K562 (cell line): ENCODE measurements around the gene DAG1. TPM values are rescaled to one million over a fixed set of nuclear protein-coding genes. Genes with fewer than 3 reads are reported as not detected.
A peak's percentile ranks its signal among the peaks of the same experiment; 100 is the strongest.

Source experiments
- ATAC-seq: fragments of 200-7000 bp; cut with Tn5 transposase; 3 replicates; pipeline ENCODE4 v1.9.1; 2020; ENCODE audit warnings: moderate library complexity
- BruUV-seq: library from RNA; stranded (reverse); fragments of 400-500 nt; replicated peaks from 2 replicates; lab custom pipeline; 2021; lab: Mats Ljungman, UMichigan
- CTCF ChIA-PET: fragments of 300-600 bp; formaldehyde crosslinking; extraction: SDS; loops from one replicate; lab custom pipeline; 2021; ENCODE audit warnings: low intra/inter-chr PET ratio; lab: Yijun Ruan, JAX
- POLR2A ChIA-PET: fragments of 300-600, 350-650 bp; sonication (Branson Sonifier 250); formaldehyde crosslinking; extraction: SDS; loops from one replicate; lab custom pipeline; 2021; ENCODE audit warnings: antibody characterized with exemption, inconsistent platforms; lab: Yijun Ruan, JAX
- DNase-seq, 4 experiments: peaks; one replicate each; pipeline versions ENCODE4 v3.0.0 to v3.0.0-alpha.2; 2011 to 2018; ENCODE audit warnings: low spot score in 3 of 4, mixed read lengths in 3 of 4; ENCODE audit errors: extremely low read depth in 1 of 4
- FAIRE-seq: peaks from 2 replicates; lab custom pipeline; 2011; peaks lifted over from hg19 to GRCh38; lab: Jason Lieb, UNC
- H2AFZ ChIP-seq: 2 replicates; pipeline ENCODE4 v1.6.0; 2011; ENCODE audit warnings: low read depth, low read length, control low read depth, inconsistent platforms
- H3K27ac ChIP-seq: fragments of 200-600 bp; 3 replicates; pipeline ENCODE4 v1.8.0; 2011; ENCODE audit warnings: low read depth, mild to moderate bottlenecking, control low read depth, inconsistent platforms, low read length, moderate library complexity, mixed read lengths; ENCODE audit errors: extremely low read depth
- H3K27me3 ChIP-seq, 2 experiments: fragments of 300-600 bp in 1 of 2; 2 replicates in 1 of 2; 3 replicates in 1 of 2; pipeline versions ENCODE4 v1.6.0 to v1.8.0; 2011; ENCODE audit warnings: inconsistent platforms in 2 of 2, low read length in 2 of 2, mild to moderate bottlenecking in 1 of 2, mixed read lengths in 1 of 2, moderate library complexity in 1 of 2; ENCODE audit not compliant: control insufficient read depth in 2 of 2, insufficient read depth in 2 of 2
- H3K36me3 ChIP-seq: fragments of 300-600 bp; 3 replicates; pipeline ENCODE4 v1.8.0; 2011; ENCODE audit warnings: mild to moderate bottlenecking, low read length, inconsistent platforms; ENCODE audit not compliant: control insufficient read depth, insufficient read depth
- H3K4me1 ChIP-seq, 2 experiments: fragments of 200-600 bp in 1 of 2; replicated peaks in 1 of 2; 2 replicates in 1 of 2; 3 replicates in 1 of 2; pipeline versions ENCODE4 v1.5.1 to v1.8.0; 2011; ENCODE audit warnings: inconsistent platforms in 2 of 2, low read length in 2 of 2, mild to moderate bottlenecking in 1 of 2, mixed read lengths in 1 of 2, moderate library complexity in 1 of 2; ENCODE audit not compliant: control insufficient read depth in 2 of 2, insufficient read depth in 2 of 2
- H3K4me2 ChIP-seq: 2 replicates; pipeline ENCODE4 v1.6.1; 2011; ENCODE audit warnings: low read length, control low read depth, inconsistent platforms, mixed read lengths; ENCODE audit not compliant: insufficient read depth
- H3K4me3 ChIP-seq: fragments of 200-600 bp; sonication (generic), shearing (Covaris generic); 2 replicates; pipeline ENCODE4 v1.5.1; 2016; ENCODE audit warnings: control low read depth, inconsistent platforms
- H3K79me2 ChIP-seq: fragments of 200-600 bp; 3 replicates; pipeline ENCODE4 v1.8.0; 2011; ENCODE audit warnings: low read length, inconsistent platforms; ENCODE audit not compliant: control insufficient read depth, insufficient read depth
- H3K9ac ChIP-seq, 2 experiments: 2 replicates each; pipeline versions ENCODE4 v1.6.0 to v1.6.1; 2011; ENCODE audit warnings: low read depth in 2 of 2, low read length in 2 of 2, control low read depth in 1 of 2, inconsistent platforms in 1 of 2, mild to moderate bottlenecking in 1 of 2, mixed read lengths in 1 of 2; ENCODE audit not compliant: insufficient read depth in 1 of 2
- H3K9me1 ChIP-seq: one replicate; pipeline ENCODE4 v1.6.0; 2011; ENCODE audit warnings: inconsistent platforms, mild to moderate bottlenecking, low read length, moderate library complexity; ENCODE audit not compliant: control insufficient read depth, insufficient read depth
- H3K9me3 ChIP-seq: replicated peaks from 2 replicates; pipeline ENCODE4 v1.5.1; 2011; ENCODE audit warnings: low read depth, low read length, inconsistent platforms; ENCODE audit not compliant: control insufficient read depth, insufficient read depth
- H4K20me1 ChIP-seq: replicated peaks from 2 replicates; pipeline ENCODE4 v1.6.1; 2011; ENCODE audit warnings: low read length, inconsistent platforms, mixed read lengths; ENCODE audit not compliant: control insufficient read depth, insufficient read depth
- CUX1 ChIP-seq: fragments of 200-800 bp; sonication (Bioruptor generic); IDR thresholded peaks from 2 replicates; pipeline ENCODE4 v1.6.1; 2016; ENCODE audit warnings: missing genetic modification characterization, missing compliant biosample characterization
- EZH2 ChIP-seq: IDR thresholded peaks from 2 replicates; pipeline ENCODE4 v1.6.1; 2012; ENCODE audit warnings: low read depth, mild to moderate bottlenecking, inconsistent platforms, low read length, borderline replicate concordance
- MTA2 ChIP-seq: fragments of 450-650 bp; IDR thresholded peaks from 2 replicates; pipeline ENCODE4 v1.6.1; 2016; ENCODE audit warnings: low read depth
- SETDB1 ChIP-seq: IDR thresholded peaks from one replicate; pipeline ENCODE4 v1.6.1; 2012; ENCODE audit warnings: low read length, control low read depth, inconsistent platforms
- SREBF1 ChIP-seq: fragments of 150-350 bp; IDR thresholded peaks from 2 replicates; pipeline ENCODE4 v1.6.1; 2014; ENCODE audit warnings: antibody characterized with exemption, low read depth, low read length, borderline replicate concordance
- SRSF9 ChIP-seq: fragments of 200-400 bp; formaldehyde crosslinking; IDR thresholded peaks from 2 replicates; pipeline ENCODE4 v1.6.1; 2017; ENCODE audit warnings: low read depth, low read length, borderline replicate concordance
- TFAP4 ChIP-seq: sonication (generic); formaldehyde crosslinking; IDR thresholded peaks from 2 replicates; pipeline ENCODE4 v1.8.0; 2022; ENCODE audit warnings: missing genetic modification reagents, mild to moderate bottlenecking, moderate library complexity, borderline replicate concordance
- ZBTB5 ChIP-seq: fragments of 450-650 bp; IDR thresholded peaks from 2 replicates; pipeline ENCODE4 v1.6.1; 2017; ENCODE audit warnings: antibody characterized with exemption
- ZKSCAN3 ChIP-seq: fragments of 250-450 bp; sonication (Bioruptor Pico); IDR thresholded peaks from 2 replicates; pipeline ENCODE4 v1.4.0; 2020
- ZNF121 ChIP-seq: sonication (generic); formaldehyde crosslinking; conservative IDR thresholded peaks from 2 replicates; pipeline ENCODE4 v1.8.0; 2022; ENCODE audit warnings: missing genetic modification reagents
- ZNF253 ChIP-seq: fragments of 250-450 bp; sonication (Bioruptor Pico); conservative IDR thresholded peaks from 2 replicates; pipeline ENCODE4 v1.6.1; 2021; ENCODE audit warnings: mild to moderate bottlenecking
- ZNF699 ChIP-seq: fragments of 250-450 bp; sonication (Bioruptor Pico); IDR thresholded peaks from 2 replicates; pipeline ENCODE4 v1.8.0; 2021; ENCODE audit warnings: mild to moderate bottlenecking, moderate library complexity; ENCODE audit not compliant: insufficient replicate concordance
- ZNF717 ChIP-seq: fragments of 250-450 bp; sonication (Bioruptor Pico); IDR thresholded peaks from 2 replicates; pipeline ENCODE4 v1.5.0; 2021
- in situ Hi-C: fragments of 300-500 bp; cut with MboI; formaldehyde crosslinking; loops from 4 replicates; pipeline ENCODE4 v1.15.0; 2018; ENCODE audit warnings: inconsistent platforms, mixed read lengths
- intact Hi-C: fragments of 100-400 bp; cut with micrococcal nuclease; formaldehyde crosslinking; loops from 2 replicates; pipeline ENCODE4 v1.14.2; 2022
- polyA plus RNA-seq, 8 experiments: library from polyadenylated mRNA; depleted of rRNA in 4 of 8; stranded (reverse) in 5 of 8; unstranded in 3 of 8; fragments of >200 nt; fragmentation: Nextera tagmentation in 2 of 8; fragmentation: Illumina TruSeq in 1 of 8; extraction: Ambion mirVana in 2 of 8; extraction: Trizol in 1 of 8; gene quantifications; 2 replicates each; pipeline versions ENCODE4 v1.2.1 to v1.2.3, GENCODE V29; 2011 to 2014; ENCODE audit warnings: inconsistent platforms in 1 of 8, missing spikeins in 1 of 8
- total RNA-seq, 7 experiments: library from RNA; depleted of rRNA in 6 of 7; stranded (reverse); fragments of >200 nt in 6 of 7; fragmentation: Illumina TruSeq in 2 of 7; extraction: Trizol in 2 of 7; gene quantifications; 2 replicates each; pipeline versions ENCODE4 v1.2.1 to v1.2.3, GENCODE V29; 2011 to 2021; ENCODE audit warnings: low replicate concordance in 1 of 7

The DAG1 gene
- total and polyA plus RNA-seq, 9 of the 15 experiments (the other 6 are each of a cell fraction or from before 2014, with no cell fraction given): 0.29 to 19.6 (median 8.2) TPM

- TF ChIP-seq TFAP4 (CRISPR knock-in tag) (no peak), EZH2 (no peak), ZNF717 (CRISPR knock-in tag) (no peak)
- TF ChIP-seq, all 486 proteins: peak for 0
Observed at GRCh38 chr3:49570028-49570654, 100.1 kb downstream of the DAG1 start (continued).

- Histone ChIP-seq H4K20me1 (no peaks in the 10 kb centered on the region), H3K27me3 (no peaks in the 10 kb centered on the region), H3K4me2 (no peak overlapping the region), H3K36me3 (no peaks in the 10 kb centered on the region), H3K4me3 (no peak overlapping the region), H3K9me3 (no peaks in the 10 kb centered on the region), H2AFZ (no peak overlapping the region), H3K4me1 (no peaks in the 10 kb centered on the region; a peak in 1 of 5 replicates), H3K27ac (no peak overlapping the region), H3K9ac (no peak overlapping the region), H3K79me2 (no peaks in the 10 kb centered on the region), H3K9me1 (no peaks in the 10 kb centered on the region)
- intact Hi-C loops: no loop called here
- POLR2A ChIA-PET: interaction anchor here (0.6 to 1.1 kb wide), 2 partner anchors 26 to 1810 kb away, joined by 3 read pairs; no protein-coding TSS in a partner anchor
- BruUV-seq: no TSS peak
- CTCF ChIA-PET: no interaction called here
- FAIRE-seq (no peak), DNase-seq (no peak), ATAC-seq (no peak)
- in situ Hi-C loops: no loop called here
- TF ChIP-seq ZNF121 (CRISPR knock-in tag): peak; percentile 92
- no peak for TF ChIP-seq ZBTB5
- no peak for TF ChIP-seq ZKSCAN3 (CRISPR knock-in tag)
- no peak for TF ChIP-seq SREBF1
- TF ChIP-seq MTA2: no peak
- TF ChIP-seq SETDB1: no peak
- no peak for TF ChIP-seq SRSF9
- no peak for TF ChIP-seq CUX1 (CRISPR knock-in tag)
- TF ChIP-seq ZNF699 (CRISPR knock-in tag): no peak
- no peak for TF ChIP-seq ZNF253 (CRISPR knock-in tag)
Observed at GRCh38 chr3:49582177-49582576, 112.1 kb downstream of the DAG1 start.
